H1 (cell line): Measurements from ENCODE around the gene ZSCAN1. TPM values are rescaled to one million over a fixed set of nuclear protein-coding genes. Genes with fewer than 3 reads are reported as not detected.

ENCODE experiments used
- ATF2 ChIP-seq: IDR thresholded peaks from 2 replicates; pipeline ENCODE4 v1.6.1; 2012; ENCODE audit warnings: low read length, inconsistent platforms
- CTCF ChIP-seq, 3 experiments: IDR thresholded peaks; 1 replicate in 2 of 3; 2 replicates in 1 of 3; pipeline versions ENCODE4 v1.5.1 to v1.6.1; 2011; ENCODE audit warnings: low read length in 3 of 3, mild to moderate bottlenecking in 3 of 3, inconsistent platforms in 2 of 3, low read depth in 1 of 3, moderate library complexity in 1 of 3; ENCODE audit not compliant: insufficient read depth in 1 of 3; ENCODE audit errors: control extremely low read depth in 1 of 3
- POU5F1 ChIP-seq: IDR thresholded peaks from 2 replicates; pipeline ENCODE4 v1.6.1; 2011; ENCODE audit warnings: low read depth, mild to moderate bottlenecking, low read length, moderate library complexity
- SIX5 ChIP-seq: IDR thresholded peaks from 2 replicates; pipeline ENCODE4 v1.6.1; 2011; ENCODE audit warnings: mild to moderate bottlenecking, low read depth, low read length
- TAF1 ChIP-seq: IDR thresholded peaks from 2 replicates; pipeline ENCODE4 v1.6.1; 2011; ENCODE audit warnings: mild to moderate bottlenecking, low read depth, low read length
- TBP ChIP-seq: IDR thresholded peaks from 2 replicates; pipeline ENCODE4 v1.6.1; 2011; ENCODE audit warnings: low read depth, low read length, improper control_type of control experiment
- USF2 ChIP-seq: IDR thresholded peaks from 2 replicates; pipeline ENCODE4 v1.6.1; 2011; ENCODE audit warnings: low read length, improper control_type of control experiment
- YY1 ChIP-seq: IDR thresholded peaks from 2 replicates; pipeline ENCODE4 v1.6.1; 2011; ENCODE audit warnings: low read depth, mild to moderate bottlenecking, low read length
- polyA plus RNA-seq, 7 experiments: library from polyadenylated mRNA; depleted of rRNA in 3 of 7; stranded (reverse) in 5 of 7; unstranded in 2 of 7; fragments of >200 nt in 5 of 7; fragments of 200-250 nt in 2 of 7; gene quantifications; 1 replicate in 5 of 7; 2 replicates in 1 of 7; 4 replicates in 1 of 7; pipeline versions ENCODE4 v1.2.1 to v1.2.3, GENCODE V29; 2011 to 2013; ENCODE audit warnings: missing spikeins in 2 of 7, mixed read lengths in 2 of 7
- total RNA-seq: library from RNA; stranded (reverse); fragmentation: NEBNext Ultra II Directional; extraction: Animal tissue kit (Norgen Biotek cat#: 25700); gene quantifications from 2 replicates; pipeline ENCODE4 v1.2.1, GENCODE V29; 2021

The ZSCAN1 gene
- total and polyA plus RNA-seq, 2 of the 8 experiments (the other 6 are each of a cell fraction or from before 2014, with no cell fraction given): 1.2 to 4.3 TPM

GRCh38 chr19:58014141-58014540 lies 19.7 kb upstream of the ZSCAN1 start (continued):
- TF ChIP-seq CTCF (IDR thresholded peaks at IDR 0.05; ENCODE audit: control extremely low read depth in 1 of 3, insufficient read depth in 1 of 3, low read depth in 1 of 3, low read length in 3 of 3): no peak
- no peak for TF ChIP-seq SIX5
- TF ChIP-seq YY1: no peak
- TF ChIP-seq ATF2: no peak
- no peak for TF ChIP-seq POU5F1
- TF ChIP-seq USF2: no peak
- no peak for TF ChIP-seq TAF1
- no peak for TF ChIP-seq TBP
